H9 (cell line): ENCODE measurements around the gene TTC1. TPM values are rescaled to one million over a fixed set of nuclear protein-coding genes. Genes with fewer than 3 reads are reported as not detected.

Experiments used
- DNase-seq: peaks from one replicate; pipeline ENCODE4 v3.0.0-alpha.2; 2017
- H2AFZ ChIP-seq: one replicate; pipeline ENCODE4 v1.6.1; 2013; ENCODE audit warnings: mild to moderate bottlenecking, low read length, control low read depth, moderate library complexity
- H2AK5ac ChIP-seq: 2 replicates; pipeline ENCODE4 v1.6.1; 2013; ENCODE audit warnings: low read length, control low read depth, mixed read lengths; ENCODE audit not compliant: insufficient read length
- H2BK120ac ChIP-seq: one replicate; pipeline ENCODE4 v1.6.1; 2013; ENCODE audit warnings: low read depth, mild to moderate bottlenecking, low read length, control low read depth, inconsistent platforms; ENCODE audit not compliant: poor library complexity, severe bottlenecking
- H2BK12ac ChIP-seq: 2 replicates; pipeline ENCODE4 v1.6.1; 2013; ENCODE audit warnings: low read length, control low read depth, mixed read lengths, low read depth; ENCODE audit not compliant: insufficient read length
- H2BK15ac ChIP-seq: 2 replicates; pipeline ENCODE4 v1.6.1; 2013; ENCODE audit warnings: low read depth, low read length, control low read depth
- H2BK20ac ChIP-seq: one replicate; pipeline ENCODE4 v1.6.1; 2013; ENCODE audit warnings: low read depth, mild to moderate bottlenecking, low read length, control low read depth, inconsistent platforms; ENCODE audit not compliant: poor library complexity, severe bottlenecking
- H2BK5ac ChIP-seq: 2 replicates; pipeline ENCODE4 v1.6.1; 2013; ENCODE audit warnings: low read length, control low read depth, mixed read lengths; ENCODE audit not compliant: insufficient read length
- H3K14ac ChIP-seq: 2 replicates; pipeline ENCODE4 v1.6.1; 2013; ENCODE audit warnings: low read length, control low read depth; ENCODE audit not compliant: insufficient read depth
- H3K18ac ChIP-seq: 2 replicates; pipeline ENCODE4 v1.6.1; 2013; ENCODE audit warnings: low read depth, mild to moderate bottlenecking, mixed read lengths, low read length, control low read depth; ENCODE audit not compliant: insufficient read length
- H3K23ac ChIP-seq: 2 replicates; pipeline ENCODE4 v1.6.1; 2013; ENCODE audit warnings: low read length, control low read depth, mixed read lengths, low read depth; ENCODE audit not compliant: insufficient read length
- H3K23me2 ChIP-seq: 2 replicates; pipeline ENCODE4 v1.6.1; 2013; ENCODE audit warnings: low read depth, mild to moderate bottlenecking, mixed read lengths, low read length, control low read depth; ENCODE audit not compliant: insufficient read length, poor library complexity, severe bottlenecking
- H3K27ac ChIP-seq: 2 replicates; pipeline ENCODE4 v1.5.1; 2013; ENCODE audit warnings: low read length, control low read depth, mixed read lengths, low read depth; ENCODE audit not compliant: insufficient read length
- H3K27me3 ChIP-seq: 2 replicates; pipeline ENCODE4 v1.6.1; 2013; ENCODE audit warnings: low read length, control low read depth, inconsistent platforms; ENCODE audit not compliant: insufficient read depth
- H3K4ac ChIP-seq: 2 replicates; pipeline ENCODE4 v1.6.1; 2013; ENCODE audit warnings: low read depth, mild to moderate bottlenecking, control low read depth, inconsistent platforms, low read length, moderate library complexity
- H3K4me1 ChIP-seq: 2 replicates; pipeline ENCODE4 v1.6.1; 2013; ENCODE audit warnings: low read length, control low read depth, inconsistent platforms; ENCODE audit not compliant: insufficient read depth
- H3K4me2 ChIP-seq: 2 replicates; pipeline ENCODE4 v1.6.1; 2013; ENCODE audit warnings: low read length, control low read depth, mixed read lengths; ENCODE audit not compliant: insufficient read length, insufficient read depth
- H3K56ac ChIP-seq: 2 replicates; pipeline ENCODE4 v1.6.1; 2013; ENCODE audit warnings: low read depth, mild to moderate bottlenecking, mixed read lengths, low read length, control low read depth; ENCODE audit not compliant: insufficient read length
- H3K79me1 ChIP-seq: 2 replicates; pipeline ENCODE4 v1.6.1; 2013; ENCODE audit warnings: low read depth, mild to moderate bottlenecking, moderate library complexity, low read length, control low read depth, inconsistent platforms; ENCODE audit not compliant: insufficient read depth, poor library complexity, severe bottlenecking
- H3K79me2 ChIP-seq: 2 replicates; pipeline ENCODE4 v1.6.1; 2013; ENCODE audit warnings: low read length, control low read depth, inconsistent platforms; ENCODE audit not compliant: insufficient read depth
- H3K9ac ChIP-seq: 2 replicates; pipeline ENCODE4 v1.6.1; 2013; ENCODE audit warnings: low read length, control low read depth, mixed read lengths; ENCODE audit not compliant: insufficient read length; ENCODE audit errors: extremely low read depth
- H3K9me3 ChIP-seq: one replicate; pipeline ENCODE4 v1.6.1; 2013; ENCODE audit warnings: low read depth, low read length, inconsistent platforms; ENCODE audit not compliant: control insufficient read depth
- H3T11ph ChIP-seq: one replicate; pipeline ENCODE4 v1.6.1; 2013; ENCODE audit warnings: mild to moderate bottlenecking, low read length, control low read depth, inconsistent platforms
- H4K20me1 ChIP-seq: one replicate; pipeline ENCODE4 v1.6.1; 2013; ENCODE audit not compliant: control insufficient read depth, insufficient read length, insufficient read depth
- H4K5ac ChIP-seq: 2 replicates; pipeline ENCODE4 v1.6.1; 2013; ENCODE audit warnings: low read depth, mild to moderate bottlenecking, mixed read lengths, low read length, control low read depth; ENCODE audit not compliant: insufficient read length
- H4K8ac ChIP-seq: replicated peaks from 2 replicates; pipeline ENCODE4 v1.6.1; 2013; ENCODE audit warnings: low read length, control low read depth, mixed read lengths, low read depth; ENCODE audit not compliant: insufficient read length
- H4K91ac ChIP-seq: 2 replicates; pipeline ENCODE4 v1.6.1; 2013; ENCODE audit warnings: low read depth, mild to moderate bottlenecking, moderate library complexity, mixed read lengths, low read length, control low read depth; ENCODE audit not compliant: insufficient read length
- H3K27ac Mint-ChIP-seq, 3 experiments: 2 replicates in 2 of 3; 3 replicates in 1 of 3; pipeline ENCODE4 v1.8.0; 2020 to 2021; ENCODE audit warnings: mixed read lengths in 3 of 3, mild to moderate bottlenecking in 1 of 3, moderate library complexity in 1 of 3
- H3K27me3 Mint-ChIP-seq: 2 replicates; pipeline ENCODE4 v1.8.0; 2021; ENCODE audit warnings: low read depth, mild to moderate bottlenecking, moderate library complexity, mixed read lengths
- H3K36me3 Mint-ChIP-seq, 3 experiments: 2 replicates in 2 of 3; 3 replicates in 1 of 3; pipeline ENCODE4 v1.8.0; 2020 to 2021; ENCODE audit warnings: low read depth in 3 of 3, mixed read lengths in 3 of 3; ENCODE audit not compliant: insufficient read depth in 1 of 3
- H3K4me1 Mint-ChIP-seq, 2 experiments: 2 replicates each; pipeline ENCODE4 v1.8.0; 2020; ENCODE audit warnings: mixed read lengths in 2 of 2
- H3K4me3 Mint-ChIP-seq, 2 experiments: 2 replicates in 1 of 2; 3 replicates in 1 of 2; pipeline ENCODE4 v1.8.0; 2020 to 2021; ENCODE audit warnings: mild to moderate bottlenecking in 2 of 2, mixed read lengths in 2 of 2, moderate library complexity in 1 of 2
- H3K9me3 Mint-ChIP-seq, 2 experiments: 2 replicates in 1 of 2; 3 replicates in 1 of 2; pipeline ENCODE4 v1.8.0; 2020; ENCODE audit warnings: mild to moderate bottlenecking in 2 of 2, mixed read lengths in 2 of 2, moderate library complexity in 1 of 2
- WGBS: extraction: QIAGEN DNeasy Blood & Tissue Kit; methylation state at CpG from one replicate; pipeline ENCODE4 v1.1.7; 2013; ENCODE audit warnings: missing lambda C conversion rate, low lambda C conversion rate, mixed read lengths; ENCODE audit not compliant: insufficient read length; ENCODE audit errors: extremely low coverage; 5-methylcytosine and 5-hydroxymethylcytosine counted together
- total RNA-seq: library from RNA; stranded (reverse); gene quantifications from 2 replicates; pipeline ENCODE4 v1.2.1, GENCODE V29; 2021
- TF ChIP-seq, protein P1 (sequence below): fragments of 200-600 bp; sonication (generic); conservative IDR thresholded peaks from 3 replicates; pipeline ENCODE4 v1.8.0; 2021; ENCODE audit warnings: antibody characterized with exemption, mild to moderate bottlenecking

Gene TTC1
- total RNA-seq, 1 experiment from 2014 or later, result 62.6 TPM

DNA sequence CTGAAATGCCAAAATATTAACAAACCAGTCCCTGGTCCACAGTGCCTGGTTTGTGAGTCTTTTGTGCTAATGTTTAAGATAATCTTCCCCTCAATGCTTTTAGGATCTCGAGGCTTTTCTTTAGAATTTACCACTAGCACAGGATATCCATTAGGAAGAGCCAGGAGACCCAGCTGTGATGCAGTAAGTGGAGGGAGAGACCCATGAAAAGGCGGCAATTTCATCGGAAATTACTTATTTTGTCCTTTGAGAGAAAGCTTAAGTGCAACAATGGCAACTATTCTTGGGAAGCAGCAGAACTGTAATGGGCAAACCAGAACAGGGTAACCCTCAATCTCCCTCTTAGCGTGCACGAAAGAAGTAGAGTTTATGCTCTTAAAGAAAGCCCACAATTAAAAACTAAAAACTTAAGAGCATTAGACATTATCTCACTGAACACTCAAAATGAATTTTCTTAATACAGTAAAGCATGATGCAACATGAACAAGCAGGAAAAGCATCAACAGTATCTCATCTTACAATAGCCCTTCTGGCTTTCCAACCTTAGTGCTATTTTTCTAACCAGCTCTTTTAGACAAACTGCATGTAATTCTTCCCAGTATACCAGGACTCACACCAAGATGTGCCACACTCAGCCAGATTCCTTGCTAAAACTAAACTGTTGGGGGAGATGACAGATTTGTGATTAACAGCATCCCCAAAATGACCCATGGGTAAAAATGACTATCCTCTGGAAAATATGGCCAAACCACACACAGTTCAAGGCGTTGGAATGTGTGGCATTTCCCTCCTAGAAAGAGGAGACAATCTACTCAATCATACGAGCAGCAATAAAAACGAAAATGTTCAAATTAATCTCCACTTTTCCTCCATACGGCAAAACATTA, 73.9 kb downstream of the TTC1 start:
- no peaks in the 10 kb centered on the region for H3K9me3 Mint-ChIP-seq
- Histone ChIP-seq H3K14ac (no peak overlapping the region), H3K18ac (no peak overlapping the region), H3T11ph (no peak overlapping the region), H3K4me2 (no peak overlapping the region), H2AK5ac (no peak overlapping the region), H3K23ac (no peak overlapping the region), H3K4me1 (0 out of 2 replicates have a peak, but pooled peaks cover 4% of the 10 kb centered on the region), H4K20me1 (no peaks in the 10 kb centered on the region), H3K23me2 (no peaks in the 10 kb centered on the region), H3K9ac (peak overlapping the region; percentile 2), H3K79me2 (no peaks in the 10 kb centered on the region), H3K27me3 (no peaks in the 10 kb centered on the region), H4K8ac (no peak overlapping the region), H3K9me3 (no peaks in the 10 kb centered on the region), H2BK5ac (no peak overlapping the region), H3K4ac (no peak overlapping the region), H2BK12ac (no peak overlapping the region), H4K91ac (no peak overlapping the region), H2AFZ (no peak overlapping the region), H3K27ac (peak overlapping the region; percentile 56), H3K56ac (no peak overlapping the region), H3K79me1 (no peaks in the 10 kb centered on the region), H2BK20ac (no peak overlapping the region), H4K5ac (no peak overlapping the region), H2BK15ac (no peak overlapping the region), H2BK120ac (no peak overlapping the region)
- H3K27me3 Mint-ChIP-seq, result no peaks in the 10 kb centered on the region
- H3K4me1 Mint-ChIP-seq, result peaks cover 22 to 25% of the 10 kb centered on the region in 2 experiments
- no peak for DNase-seq
- TF ChIP-seq, protein P1, sequence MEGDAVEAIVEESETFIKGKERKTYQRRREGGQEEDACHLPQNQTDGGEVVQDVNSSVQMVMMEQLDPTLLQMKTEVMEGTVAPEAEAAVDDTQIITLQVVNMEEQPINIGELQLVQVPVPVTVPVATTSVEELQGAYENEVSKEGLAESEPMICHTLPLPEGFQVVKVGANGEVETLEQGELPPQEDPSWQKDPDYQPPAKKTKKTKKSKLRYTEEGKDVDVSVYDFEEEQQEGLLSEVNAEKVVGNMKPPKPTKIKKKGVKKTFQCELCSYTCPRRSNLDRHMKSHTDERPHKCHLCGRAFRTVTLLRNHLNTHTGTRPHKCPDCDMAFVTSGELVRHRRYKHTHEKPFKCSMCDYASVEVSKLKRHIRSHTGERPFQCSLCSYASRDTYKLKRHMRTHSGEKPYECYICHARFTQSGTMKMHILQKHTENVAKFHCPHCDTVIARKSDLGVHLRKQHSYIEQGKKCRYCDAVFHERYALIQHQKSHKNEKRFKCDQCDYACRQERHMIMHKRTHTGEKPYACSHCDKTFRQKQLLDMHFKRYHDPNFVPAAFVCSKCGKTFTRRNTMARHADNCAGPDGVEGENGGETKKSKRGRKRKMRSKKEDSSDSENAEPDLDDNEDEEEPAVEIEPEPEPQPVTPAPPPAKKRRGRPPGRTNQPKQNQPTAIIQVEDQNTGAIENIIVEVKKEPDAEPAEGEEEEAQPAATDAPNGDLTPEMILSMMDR, result no peak
- no peak overlapping the region for H3K4me3 Mint-ChIP-seq
- H3K27ac Mint-ChIP-seq, result peak overlapping the region; percentile 35 to 92 (median 75)
- WGBS, result no CpG with 5 or more reads among the region's 9 CpGs
- peaks cover 2 to 18% (median 5%) of the 10 kb centered on the region in 3 experiments; a peak in 4 of 7 replicates for H3K36me3 Mint-ChIP-seq
